ENCODE data around the gene ADAM33.

Gene ADAM33

DNA sequence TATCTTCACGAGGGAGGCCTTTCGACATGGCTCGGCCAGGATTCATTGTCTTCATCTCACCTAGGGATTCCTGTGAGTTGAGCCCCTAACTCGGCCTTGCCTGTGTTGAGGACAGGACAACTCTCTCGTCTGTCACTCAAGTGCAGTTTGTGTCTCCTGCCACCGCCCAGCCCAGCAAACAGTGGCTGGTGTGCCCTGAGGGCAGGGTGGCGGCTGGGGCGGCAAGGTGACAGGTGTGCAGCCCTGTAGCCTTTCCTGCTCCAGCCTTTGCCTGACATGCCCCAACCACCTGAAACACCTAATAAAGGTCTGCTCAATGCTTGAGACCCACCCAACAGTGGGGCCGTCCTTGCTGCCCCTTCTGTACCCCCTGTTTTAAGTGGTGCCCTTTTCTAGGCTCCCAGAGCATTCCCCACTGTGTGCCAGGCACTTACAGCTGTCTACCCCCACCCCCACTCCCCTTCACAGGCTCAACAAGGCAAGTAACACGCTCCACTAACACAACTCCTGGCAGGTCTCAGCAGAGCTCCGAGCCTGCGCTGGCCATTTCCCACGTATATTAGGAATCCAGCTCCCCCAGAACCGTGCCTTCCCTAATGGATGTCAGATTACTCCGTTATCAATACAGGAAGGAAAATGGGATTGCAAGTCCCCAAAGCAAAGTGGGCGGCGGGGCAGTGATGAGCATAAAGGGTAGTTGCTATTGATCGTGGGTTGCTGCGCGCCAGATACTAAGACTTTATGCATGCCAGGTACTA is 36.3 kb downstream of the ADAM33 start:
- DNase-seq, result no peak

- DNase-seq, result no peak
Measured at GRCh38 chr20:3640259-3640658, 41.6 kb downstream of the ADAM33 start.

- DNase-seq, result no peak
Measured at GRCh38 chr20:3635346-3635745, 46.5 kb downstream of the ADAM33 start.

GRCh38 chr20:3633913-3634478 is 47.8 kb downstream of the ADAM33 start:
- no peak for DNase-seq

DNA sequence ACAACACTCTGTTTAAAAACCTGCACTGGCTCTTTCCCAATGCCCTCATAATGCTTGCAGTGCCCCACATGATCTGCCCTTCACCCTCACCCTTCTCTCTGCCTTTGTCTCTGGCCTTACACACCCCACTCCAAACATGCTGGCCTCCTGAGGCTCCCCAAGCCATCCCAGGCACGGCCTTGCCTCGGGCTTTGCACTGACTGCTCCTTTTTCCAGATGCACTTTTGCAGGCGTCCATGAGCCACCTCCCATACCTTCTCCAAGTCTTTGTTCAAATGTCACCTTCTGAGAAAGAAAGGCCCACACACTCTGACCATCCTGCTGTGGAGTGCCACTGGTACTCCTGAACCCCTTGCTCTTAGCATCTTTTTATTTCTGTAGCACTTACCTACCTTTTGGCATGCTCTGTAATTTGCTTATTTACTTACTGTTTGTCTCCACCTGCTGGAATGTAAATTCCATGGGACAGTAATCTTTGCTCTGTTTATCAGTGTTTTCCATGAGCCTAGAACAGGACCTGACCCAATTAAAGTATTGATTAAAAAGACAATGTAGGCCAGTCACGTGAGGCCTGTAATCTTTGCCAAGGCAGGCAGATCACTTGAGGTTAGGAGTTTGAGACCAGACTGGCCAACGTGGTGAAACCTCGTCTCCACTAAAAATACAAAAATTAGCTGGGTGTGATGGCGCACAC is 49.4 kb downstream of the ADAM33 start:
- no peak for DNase-seq

GRCh38 chr20:3631534-3631933 is 50.3 kb downstream of the ADAM33 start:
- DNase-seq, result no peak

GRCh38 chr20:3630429-3630828 is 51.4 kb downstream of the ADAM33 start:
- no peak for DNase-seq

DNA sequence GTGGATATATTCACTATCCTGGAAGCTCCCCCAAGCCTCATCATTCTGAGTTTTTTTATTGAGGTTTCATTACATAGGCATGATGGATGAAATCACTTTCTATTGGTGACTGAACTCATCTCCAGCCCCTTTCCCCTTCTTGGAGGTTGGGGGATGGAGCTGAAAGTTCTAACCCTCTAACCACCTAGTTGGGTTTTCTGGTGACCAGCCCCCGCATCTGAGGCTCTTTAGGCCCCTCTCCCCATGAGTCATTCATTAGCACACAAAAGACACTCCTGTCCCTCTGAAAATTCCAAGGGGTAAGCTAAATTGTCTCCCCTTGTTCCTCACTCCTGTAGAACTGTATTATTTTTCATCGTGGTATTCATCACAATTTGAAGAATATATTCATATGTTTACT is 51.9 kb downstream of the ADAM33 start:
- DNase-seq, result no peak

- no peak for DNase-seq
Measured at GRCh38 chr20:3628502-3629314, 53.1 kb downstream of the ADAM33 start.

- DNase-seq, result no peak
Measured at GRCh38 chr20:3627476-3627875, 54.3 kb downstream of the ADAM33 start.

DNA sequence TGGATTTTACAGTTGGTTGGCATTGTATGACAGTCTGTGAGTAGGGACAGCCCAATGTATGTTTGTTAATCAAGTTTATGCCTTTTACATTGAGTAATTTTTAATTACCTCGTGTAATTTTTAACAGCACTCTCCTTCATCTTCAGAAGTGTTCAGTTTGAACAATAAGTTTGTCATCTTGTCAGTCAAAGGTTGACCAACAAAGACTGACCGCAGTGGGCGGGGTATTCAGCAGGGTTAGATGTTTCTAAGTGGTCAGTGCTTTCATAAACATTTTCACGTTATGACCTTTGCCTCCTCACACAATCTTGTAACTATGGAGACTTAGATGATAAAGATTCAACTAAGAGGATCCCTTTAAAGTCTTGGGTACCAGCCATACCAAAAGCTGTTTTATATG is 59.4 kb downstream of the ADAM33 start:
- no peak for DNase-seq

DNA sequence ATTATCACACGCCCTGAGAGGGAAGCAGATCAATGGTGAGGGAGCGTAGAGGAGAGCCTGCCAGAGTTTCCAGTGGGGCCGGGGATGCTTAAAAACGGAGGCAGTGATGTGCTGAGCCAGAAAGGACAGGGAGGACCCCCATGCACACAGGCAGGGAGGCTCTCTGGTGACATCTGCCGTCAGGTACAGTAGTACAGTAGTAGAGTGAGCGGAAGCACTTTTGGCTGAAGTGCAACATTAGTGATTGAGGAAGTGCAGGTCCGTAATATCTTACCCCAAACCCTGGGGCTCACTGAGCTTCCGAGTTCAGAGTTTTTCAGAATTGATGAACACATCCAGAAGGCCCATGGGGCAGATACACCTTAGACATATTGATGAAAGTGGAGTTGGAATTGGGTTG is 60.7 kb downstream of the ADAM33 start:
- no peak for DNase-seq

Measured in hippocampal formation (tissue), 2 donors.